Keratinocyte (primary cell): Measurements from ENCODE around the gene FCER1G.

ENCODE experiments used
- EZH2 ChIP-seq: IDR thresholded peaks from one replicate; pipeline ENCODE4 v1.6.1; 2012; ENCODE audit warnings: inconsistent platforms, mild to moderate bottlenecking, low read length, moderate library complexity
- TF ChIP-seq, protein P1 (sequence below), 3 experiments: IDR thresholded peaks in 1 of 3; conservative IDR thresholded peaks in 1 of 3; optimal IDR thresholded peaks in 1 of 3; 2 replicates in 2 of 3; 3 replicates in 1 of 3; pipeline versions ENCODE3 to v1.5.1; 2011; ENCODE audit warnings: low read length in 3 of 3, mild to moderate bottlenecking in 3 of 3, moderate library complexity in 2 of 3, control low read depth in 1 of 3, inconsistent platforms in 1 of 3; ENCODE audit not compliant: insufficient read depth in 2 of 3; ENCODE audit errors: extremely low read depth in 1 of 3

DNA sequence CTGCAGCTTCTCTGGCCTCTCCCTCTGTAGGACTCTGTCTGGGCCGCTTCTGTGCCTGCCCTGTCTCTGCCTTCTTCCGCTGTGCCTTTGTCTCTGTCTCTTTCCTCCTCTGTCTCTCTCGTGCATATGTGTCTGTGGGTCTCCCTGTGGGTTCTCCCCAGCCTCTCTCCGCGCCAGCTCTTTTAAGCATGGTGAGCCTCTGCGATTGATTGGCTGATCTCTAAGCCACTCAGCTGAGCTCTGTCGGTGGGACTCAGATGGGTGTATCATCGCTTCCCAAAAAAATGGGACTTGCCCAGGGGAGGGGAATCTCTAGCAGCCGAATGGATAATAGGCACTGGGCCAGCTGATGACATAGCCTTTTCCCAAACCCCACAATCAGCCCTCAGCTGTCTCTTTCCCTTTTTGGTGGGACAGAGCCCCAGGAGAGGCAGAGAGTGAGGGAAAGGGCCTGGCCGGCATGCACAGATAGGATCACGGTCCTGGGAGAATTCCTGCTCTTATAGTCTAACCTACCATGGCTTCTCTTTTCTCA is 16.1 kb upstream of the FCER1G start, which contains the start of gene ADAMTS4:
- no peak for TF ChIP-seq EZH2
- TF ChIP-seq, protein P1, sequence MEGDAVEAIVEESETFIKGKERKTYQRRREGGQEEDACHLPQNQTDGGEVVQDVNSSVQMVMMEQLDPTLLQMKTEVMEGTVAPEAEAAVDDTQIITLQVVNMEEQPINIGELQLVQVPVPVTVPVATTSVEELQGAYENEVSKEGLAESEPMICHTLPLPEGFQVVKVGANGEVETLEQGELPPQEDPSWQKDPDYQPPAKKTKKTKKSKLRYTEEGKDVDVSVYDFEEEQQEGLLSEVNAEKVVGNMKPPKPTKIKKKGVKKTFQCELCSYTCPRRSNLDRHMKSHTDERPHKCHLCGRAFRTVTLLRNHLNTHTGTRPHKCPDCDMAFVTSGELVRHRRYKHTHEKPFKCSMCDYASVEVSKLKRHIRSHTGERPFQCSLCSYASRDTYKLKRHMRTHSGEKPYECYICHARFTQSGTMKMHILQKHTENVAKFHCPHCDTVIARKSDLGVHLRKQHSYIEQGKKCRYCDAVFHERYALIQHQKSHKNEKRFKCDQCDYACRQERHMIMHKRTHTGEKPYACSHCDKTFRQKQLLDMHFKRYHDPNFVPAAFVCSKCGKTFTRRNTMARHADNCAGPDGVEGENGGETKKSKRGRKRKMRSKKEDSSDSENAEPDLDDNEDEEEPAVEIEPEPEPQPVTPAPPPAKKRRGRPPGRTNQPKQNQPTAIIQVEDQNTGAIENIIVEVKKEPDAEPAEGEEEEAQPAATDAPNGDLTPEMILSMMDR (optimal IDR thresholded peaks at IDR 0.05 in 1 of 3, IDR thresholded peaks at IDR 0.05 in 1 of 3, conservative IDR thresholded peaks at IDR 0.05 in 1 of 3; ENCODE audit: extremely low read depth in 1 of 3, insufficient read depth in 2 of 3, low read length in 3 of 3) = no peak
